Thyroid gland (tissue), 4 donors: Measurements from ENCODE around the gene CACNA2D3. TPM values are rescaled to one million over a fixed set of nuclear protein-coding genes. Genes with fewer than 3 reads are reported as not detected.

Source experiments
- DNase-seq, 2 donors: peaks; one replicate each; pipeline ENCODE4 v3.0.0-alpha.2; 2019
- H3K27ac ChIP-seq, 3 donors: fragments of 200-600 bp; sonication (generic); 1 replicate in 2 of 3; 2 replicates in 1 of 3; pipeline ENCODE4 v1.5.1; 2016 to 2019; ENCODE audit warnings: mild to moderate bottlenecking in 1 of 3, moderate library complexity in 1 of 3
- H3K27me3 ChIP-seq: fragments of 200-600 bp; sonication (generic); one replicate; pipeline ENCODE4 v1.5.1; 2019
- H3K36me3 ChIP-seq, 2 donors: fragments of 200-600 bp; sonication (generic); one replicate each; pipeline ENCODE4 v1.5.1; 2016 to 2019
- H3K4me1 ChIP-seq, 2 donors: fragments of 200-600 bp; sonication (generic); one replicate each; pipeline ENCODE4 v1.5.1; 2017 to 2019
- H3K4me3 ChIP-seq, 3 donors: fragments of 200-600 bp; sonication (generic); replicated peaks in 1 of 3; 1 replicate in 2 of 3; 2 replicates in 1 of 3; pipeline ENCODE4 v1.5.1; 2016; ENCODE audit warnings: mild to moderate bottlenecking in 1 of 3
- H3K9me3 ChIP-seq: fragments of 200-600 bp; sonication (generic); one replicate; pipeline ENCODE4 v1.5.1; 2017
- CTCF ChIP-seq, 6 experiments: fragments of 200-600 bp in 3 of 6; fragments of 450-650 bp in 3 of 6; sonication (generic) in 3 of 6; IDR thresholded peaks; one replicate each; pipeline ENCODE4 v1.5.1; 2016 to 2019; ENCODE audit warnings: antibody characterized with exemption in 6 of 6, mild to moderate bottlenecking in 2 of 6, inconsistent platforms in 1 of 6, moderate library complexity in 1 of 6
- POLR2A ChIP-seq, 2 donors: fragments of 450-650 bp; IDR thresholded peaks; one replicate each; pipeline ENCODE4 v1.6.1; 2017; ENCODE audit warnings: antibody characterized with exemption in 2 of 2, mild to moderate bottlenecking in 2 of 2, moderate library complexity in 1 of 2
- WGBS, 2 donors: methylation state at CpG; one replicate each; pipeline ENCODE4 v1.1.5; 2017; 5-methylcytosine and 5-hydroxymethylcytosine counted together
- intact Hi-C: fragments of 100-400 bp; cut with DNase I; formaldehyde crosslinking; loops from one replicate; pipeline ENCODE4 v1.15.1; 2023
- total RNA-seq, 4 donors: library from RNA; depleted of rRNA; stranded (reverse); fragments of >200 nt; gene quantifications; one replicate each; pipeline ENCODE4 v1.2.3, GENCODE V29; 2016

CACNA2D3 gene
- total RNA-seq, 4 donors from 2014 or later = 2.9 to 4.8 (median 4.5) TPM

- intact Hi-C loops = no loop called here
- Histone ChIP-seq H3K9me3 (no peaks in the 10 kb centered on the region), H3K27ac (no peak overlapping the region), H3K4me1 (no peaks in the 10 kb centered on the region), H3K4me3 (no peak overlapping the region), H3K27me3 (no peaks in the 10 kb centered on the region), H3K36me3 (no peaks in the 10 kb centered on the region)
- DNase-seq = no peak
- TF ChIP-seq POLR2A (IDR thresholded peaks at IDR 0.05) (no peak), CTCF (IDR thresholded peaks at IDR 0.05) (no peak)
- 90 to 92% methylated on average over 5 of the region's 5 CpGs for WGBS, 2 donors
Observed at GRCh38 chr3:55118451-55118850, 996.1 kb downstream of the CACNA2D3 start.

DNA sequence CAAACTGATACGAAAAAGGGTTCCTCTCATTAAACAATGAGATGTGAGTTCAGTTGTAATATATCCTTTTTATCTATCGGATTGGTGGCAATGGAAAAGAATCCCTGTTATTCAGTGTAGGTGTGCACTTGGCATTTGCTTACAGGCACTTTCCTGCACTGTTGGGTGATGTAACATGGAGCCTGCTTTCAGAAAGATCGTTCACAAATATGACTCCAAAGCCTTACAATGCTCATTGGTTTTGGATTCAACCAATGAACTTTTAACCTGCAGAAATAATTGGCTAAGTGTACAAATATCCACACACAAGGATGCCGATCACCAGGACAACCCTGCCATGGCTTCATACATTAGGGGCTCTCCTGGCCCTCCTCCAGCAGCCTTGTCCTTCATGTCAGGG is 996.9 kb downstream of the CACNA2D3 start:
- Histone ChIP-seq H3K4me3 (no peak overlapping the region), H3K27me3 (no peaks in the 10 kb centered on the region), H3K9me3 (no peaks in the 10 kb centered on the region), H3K36me3 (no peaks in the 10 kb centered on the region), H3K27ac (no peak overlapping the region), H3K4me1 (no peaks in the 10 kb centered on the region)
- WGBS, 2 donors = 92 to 93% methylated on average over 4 of the region's 4 CpGs
- intact Hi-C loops = no loop called here
- TF ChIP-seq POLR2A (IDR thresholded peaks at IDR 0.05) (no peak), CTCF (IDR thresholded peaks at IDR 0.05) (no peak)
- no peak for DNase-seq

- H3K9me3 ChIP-seq = no peaks in the 10 kb centered on the region
- H3K27ac ChIP-seq = no peak overlapping the region
- H3K36me3 ChIP-seq = no peaks in the 10 kb centered on the region
- H3K27me3 ChIP-seq = no peaks in the 10 kb centered on the region
- DNase-seq = no peak
- intact Hi-C loops = no loop called here
- no peak overlapping the region for H3K4me3 ChIP-seq
- no peak for TF ChIP-seq CTCF (IDR thresholded peaks at IDR 0.05)
- TF ChIP-seq POLR2A (IDR thresholded peaks at IDR 0.05) = no peak
- H3K4me1 ChIP-seq = no peaks in the 10 kb centered on the region
- WGBS, 2 donors = 89 to 94% methylated on average over 2 of the region's 2 CpGs
Observed at GRCh38 chr3:55122312-55122711, 1000.0 kb downstream of the CACNA2D3 start.

Other genes starting within 250 kb of the CACNA2D3 start
- 10 to 100 TPM; 29.0 to 31.7 (median 29.4) TPM for gene ACTR8, start 240.4 kb upstream of the CACNA2D3 start, total RNA-seq
- 100 to 1,000 TPM in 3 of 4 donors, 10 to 100 TPM in 1; 79.0 to 132 (median 124) TPM for gene SELENOK, start 230.7 kb upstream of the CACNA2D3 start, total RNA-seq